A549 (cell line): ENCODE results near the gene PIP5K1B. TPM values are rescaled to one million over a fixed set of nuclear protein-coding genes. Genes with fewer than 3 reads are reported as not detected.

Experiments
- ATAC-seq, 2 experiments: fragments of 200-7000 bp in 1 of 2; fragments of >200 bp in 1 of 2; cut with Nextera tagmentation in 1 of 2; cut with Tn5 transposase in 1 of 2; 3 replicates each; pipeline versions ENCODE4 v1.8.0 to v1.9.1; 2018 to 2020; ENCODE audit warnings: mild to moderate bottlenecking in 1 of 2, moderate library complexity in 1 of 2
- CTCF ChIA-PET: fragments of 300-600 bp; sonication (Branson Sonifier 250); formaldehyde crosslinking; extraction: SDS; loops from one replicate; lab custom pipeline; 2021; ENCODE audit warnings: antibody characterized with exemption, inconsistent platforms; lab: Yijun Ruan, JAX
- POLR2A ChIA-PET: fragments of 350-600 bp; formaldehyde crosslinking; extraction: SDS; loops from one replicate; lab custom pipeline; 2021; ENCODE audit warnings: antibody characterized with exemption, inconsistent platforms; lab: Yijun Ruan, JAX
- DNase-seq, 2 experiments: peaks; one replicate each; pipeline versions ENCODE4 v3.0.0 to v3.0.0-alpha.2; 2011 to 2016; ENCODE audit warnings: low read depth in 1 of 2, low spot score in 1 of 2
- FAIRE-seq: peaks from 2 replicates; lab custom pipeline; 2011; peaks lifted over from hg19 to GRCh38; lab: Jason Lieb, UNC
- H3K27ac ChIP-seq, 2 experiments: fragments of >200 bp; sonication (Bioruptor Twin); formaldehyde crosslinking; 3 replicates each; pipeline ENCODE4 v1.5.1; 2016 to 2017
- H3K4me1 ChIP-seq: fragments of >200 bp; sonication (Bioruptor Twin); formaldehyde crosslinking; 3 replicates; pipeline ENCODE4 v1.6.1; 2016
- H3K4me2 ChIP-seq: fragments of >200 bp; sonication (Bioruptor Twin); formaldehyde crosslinking; 3 replicates; pipeline ENCODE4 v1.6.1; 2016
- H3K4me3 ChIP-seq: fragments of >200 bp; sonication (Bioruptor Twin); formaldehyde crosslinking; 3 replicates; pipeline ENCODE4 v1.5.1; 2016
- H3K9me3 ChIP-seq: fragments of >200 bp; sonication (Bioruptor Twin); formaldehyde crosslinking; 3 replicates; pipeline ENCODE4 v1.6.1; 2016
- ATOH8 ChIP-seq: fragments of 250-450 bp; sonication (Bioruptor Pico); IDR thresholded peaks from 2 replicates; pipeline ENCODE4 v1.5.0; 2020; ENCODE audit warnings: low read depth, mild to moderate bottlenecking, moderate library complexity
- BCL3 ChIP-seq: fragments of >200 bp; sonication (Bioruptor Twin); formaldehyde crosslinking; IDR thresholded peaks from 3 replicates; pipeline ENCODE4 v1.6.1; 2016
- BHLHE40 ChIP-seq: IDR thresholded peaks from 2 replicates; pipeline ENCODE4 v1.6.1; 2012; ENCODE audit warnings: low read depth, low read length, inconsistent platforms
- CBX8 ChIP-seq: fragments of 200-600 bp; sonication (generic); IDR thresholded peaks from 2 replicates; pipeline ENCODE4 v1.6.1; 2016
- CEBPB ChIP-seq, 2 experiments: fragments of >200 bp in 1 of 2; sonication (Bioruptor Twin) in 1 of 2; formaldehyde crosslinking in 1 of 2; IDR thresholded peaks; 2 replicates each; pipeline ENCODE4 v1.6.1; 2012 to 2016
- CHD2 ChIP-seq: fragments of 150-350 bp; IDR thresholded peaks from 2 replicates; pipeline ENCODE4 v1.6.1; 2014; ENCODE audit warnings: low read length; ENCODE audit not compliant: partially characterized antibody
- CTCF ChIP-seq: fragments of >200 bp; sonication (Bioruptor Twin); formaldehyde crosslinking; IDR thresholded peaks from 3 replicates; pipeline ENCODE4 v1.5.1; 2016
- EHF ChIP-seq: fragments of 250-450 bp; sonication (Bioruptor Pico); IDR thresholded peaks from 2 replicates; pipeline ENCODE4 v1.5.0; 2020; ENCODE audit warnings: mild to moderate bottlenecking
- ELK1 ChIP-seq: fragments of 150-350 bp; IDR thresholded peaks from 2 replicates; pipeline ENCODE4 v1.6.1; 2014; ENCODE audit warnings: low read depth, mild to moderate bottlenecking, low read length
- ESRRA ChIP-seq: fragments of 150-350 bp; IDR thresholded peaks from 2 replicates; pipeline ENCODE4 v1.6.1; 2014; ENCODE audit warnings: mild to moderate bottlenecking, low read length, borderline replicate concordance
- FOSB ChIP-seq: fragments of 250-450 bp; sonication (Bioruptor Pico); IDR thresholded peaks from 2 replicates; pipeline ENCODE4 v1.5.0; 2020; ENCODE audit warnings: mild to moderate bottlenecking, moderate library complexity
- GATA3 ChIP-seq: IDR thresholded peaks from 2 replicates; pipeline ENCODE4 v1.6.1; 2012; ENCODE audit warnings: borderline replicate concordance
- HDAC2 ChIP-seq: fragments of 200-600 bp; sonication (generic); IDR thresholded peaks from 2 replicates; pipeline ENCODE4 v1.6.1; 2016
- HOXA7 ChIP-seq: fragments of 250-450 bp; sonication (Bioruptor Pico); IDR thresholded peaks from 2 replicates; pipeline ENCODE4 v1.5.0; 2020; ENCODE audit warnings: mild to moderate bottlenecking, moderate library complexity
- HOXB13 ChIP-seq: fragments of 250-450 bp; sonication (Bioruptor Pico); IDR thresholded peaks from 2 replicates; pipeline ENCODE4 v1.5.0; 2020; ENCODE audit warnings: low read depth, mild to moderate bottlenecking, moderate library complexity
- JUNB ChIP-seq: fragments of >200 bp; sonication (Bioruptor Twin); formaldehyde crosslinking; IDR thresholded peaks from 2 replicates; pipeline ENCODE4 v1.6.1; 2016
- KDM1A ChIP-seq: fragments of 200-600 bp; sonication (generic); IDR thresholded peaks from 2 replicates; pipeline ENCODE4 v1.6.1; 2016; ENCODE audit warnings: low read depth, mild to moderate bottlenecking
- MAFK ChIP-seq: fragments of 450-650 bp; IDR thresholded peaks from 2 replicates; pipeline ENCODE4 v1.6.1; 2014; ENCODE audit not compliant: partially characterized antibody
- MAZ ChIP-seq: fragments of 150-350 bp; IDR thresholded peaks from 2 replicates; pipeline ENCODE4 v1.6.1; 2014; ENCODE audit warnings: antibody characterized with exemption, low read depth, low read length, borderline replicate concordance
- NFE2L2 ChIP-seq: fragments of 150-350 bp; conservative IDR thresholded peaks from 2 replicates; pipeline ENCODE4 v1.6.1; 2014; ENCODE audit warnings: low read length
- NPAS2 ChIP-seq: fragments of 250-450 bp; sonication (Bioruptor Pico); IDR thresholded peaks from 2 replicates; pipeline ENCODE4 v1.8.0; 2022; ENCODE audit warnings: mild to moderate bottlenecking, moderate library complexity, borderline replicate concordance
- PBX3 ChIP-seq: IDR thresholded peaks from 2 replicates; pipeline ENCODE4 v1.6.1; 2012
- POLR2AphosphoS2 ChIP-seq: conservative IDR thresholded peaks from 2 replicates; pipeline ENCODE4 v1.6.1; 2012; ENCODE audit warnings: low read length, improper control_type of control experiment, inconsistent platforms
- RAD21 ChIP-seq, 2 experiments: fragments of >200 bp in 1 of 2; sonication (Bioruptor Twin) in 1 of 2; formaldehyde crosslinking in 1 of 2; IDR thresholded peaks in 1 of 2; conservative IDR thresholded peaks in 1 of 2; 2 replicates in 1 of 2; 3 replicates in 1 of 2; pipeline ENCODE4 v1.6.1; 2012 to 2018; ENCODE audit warnings: inconsistent platforms in 1 of 2
- RARB ChIP-seq: fragments of 250-450 bp; sonication (Bioruptor Pico); IDR thresholded peaks from 2 replicates; pipeline ENCODE4 v1.8.0; 2021; ENCODE audit warnings: mild to moderate bottlenecking, moderate library complexity
- REST ChIP-seq: fragments of 200-600 bp; sonication (generic); IDR thresholded peaks from 2 replicates; pipeline ENCODE4 v1.6.1; 2016; ENCODE audit warnings: antibody characterized with exemption, mild to moderate bottlenecking, moderate library complexity
- SMC3 ChIP-seq: fragments of >200 bp; sonication (Bioruptor Twin); formaldehyde crosslinking; IDR thresholded peaks from 3 replicates; pipeline ENCODE4 v1.6.1; 2018; ENCODE audit warnings: inconsistent platforms
- SREBF2 ChIP-seq: fragments of 450-650 bp; IDR thresholded peaks from 2 replicates; pipeline ENCODE4 v1.6.1; 2014; ENCODE audit warnings: mild to moderate bottlenecking, moderate library complexity
- ZFP36 ChIP-seq: fragments of 450-650 bp; IDR thresholded peaks from 2 replicates; pipeline ENCODE4 v1.6.1; 2014; ENCODE audit warnings: borderline replicate concordance; ENCODE audit not compliant: partially characterized antibody
- ZNF302 ChIP-seq: fragments of 250-450 bp; sonication (Bioruptor Pico); IDR thresholded peaks from 2 replicates; pipeline ENCODE4 v1.9.0; 2021; ENCODE audit warnings: inconsistent platforms, mild to moderate bottlenecking, moderate library complexity
- WGBS: methylation state at CpG from one replicate; pipeline ENCODE4 v1.1.6; 2017; ENCODE audit errors: missing lambda C conversion rate; 5-methylcytosine and 5-hydroxymethylcytosine counted together
- polyA plus RNA-seq, 4 experiments: library from polyadenylated mRNA; depleted of rRNA in 3 of 4; stranded (reverse); fragments of >200 nt; fragmentation: RNase III in 1 of 4; extraction: RNeasy Plus Mini Kit Qiagen cat#74134 plus additional on column Dnase treatment in 1 of 4; gene quantifications; 2 replicates in 3 of 4; 3 replicates in 1 of 4; pipeline ENCODE4 v1.2.3, GENCODE V29; 2011 to 2017

Gene PIP5K1B
- polyA plus RNA-seq, 2 of the 4 experiments (the other 2 are of a cell fraction): not detected

- ATAC-seq: no peak
- H3K4me2 ChIP-seq: no peak overlapping the region
- H3K4me1 ChIP-seq: no peaks in the 10 kb centered on the region
- ChIA-PET POLR2A (no interaction called here), CTCF (no interaction called here)
- no peak overlapping the region for H3K4me3 ChIP-seq
- 37% methylated on average over 4 of the region's 4 CpGs for WGBS
- no peak overlapping the region for H3K27ac ChIP-seq
- TF ChIP-seq BCL3 (no peak), HOXA7 (CRISPR knock-in tag) (no peak), ZNF302 (CRISPR knock-in tag) (no peak), RAD21 (conservative IDR thresholded peaks at IDR 0.05 in 1 of 2, IDR thresholded peaks at IDR 0.05 in 1 of 2) (no peak), NFE2L2 (no peak), ZFP36 (no peak), POLR2AphosphoS2 (no peak), SMC3 (no peak), SREBF2 (no peak), CHD2 (no peak), MAZ (no peak), HDAC2 (no peak), FOSB (CRISPR knock-in tag) (no peak), ESRRA (no peak), REST (no peak), KDM1A (no peak), ELK1 (no peak), HOXB13 (CRISPR knock-in tag) (no peak), CEBPB (IDR thresholded peaks at IDR 0.05) (no peak)
- no peak for DNase-seq
- no peaks in the 10 kb centered on the region for H3K9me3 ChIP-seq
- FAIRE-seq: no peak
Measured at GRCh38 chr9:68755752-68756151, 50.7 kb downstream of the PIP5K1B start.

- 2% methylated on average over 2 of the region's 2 CpGs for WGBS
- POLR2A ChIA-PET: no interaction called here
- no peak for FAIRE-seq
- DNase-seq: no peak
- Histone ChIP-seq H3K4me1 (no peaks in the 10 kb centered on the region), H3K9me3 (no peaks in the 10 kb centered on the region), H3K4me3 (no peak overlapping the region), H3K27ac (no peak overlapping the region), H3K4me2 (no peak overlapping the region)
- CTCF ChIA-PET: no interaction called here
- no peak for ATAC-seq
- TF ChIP-seq HOXA7 (CRISPR knock-in tag) (no peak), ATOH8 (CRISPR knock-in tag) (no peak), CTCF (no peak), JUNB (no peak), GATA3 (no peak), MAFK (no peak), RARB (CRISPR knock-in tag) (no peak), MAZ (no peak), EHF (CRISPR knock-in tag) (no peak), BHLHE40 (no peak), PBX3 (no peak), NPAS2 (CRISPR knock-in tag) (no peak), CBX8 (no peak)
Measured at GRCh38 chr9:68759981-68760673, 55.1 kb downstream of the PIP5K1B start.
